Measurements from ENCODE around the gene MOB3A.

DNA sequence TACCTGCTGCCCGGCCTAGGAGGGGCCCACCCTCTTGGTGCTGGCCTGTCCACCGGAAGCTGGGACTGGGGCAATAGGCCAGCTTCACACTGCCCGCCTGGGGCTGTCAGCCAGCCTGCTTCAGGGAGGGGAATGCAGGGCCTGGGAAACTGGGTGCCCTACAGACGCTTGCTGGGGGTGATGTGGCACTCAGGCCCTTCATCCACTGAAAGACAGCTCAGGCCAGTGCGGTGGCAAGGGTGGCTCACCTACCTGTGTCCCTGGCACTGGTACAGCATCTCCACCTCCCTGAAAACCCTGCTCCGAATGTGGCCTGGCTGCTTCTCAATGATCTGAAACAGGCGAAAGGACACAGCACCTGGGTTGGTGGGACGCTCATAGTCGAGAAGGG is 52.9 kb downstream of the MOB3A start:
- TF ChIP-seq CTCF (IDR thresholded peaks at IDR 0.05) = no peak
- no peak for TF ChIP-seq EP300 (IDR thresholded peaks at IDR 0.05)

All from upper lobe of left lung (tissue), 4 donors.